WTC11 (cell line): ENCODE results near the gene PLP2. TPM values are rescaled to one million over a fixed set of nuclear protein-coding genes. Genes with fewer than 3 reads are reported as not detected.
A peak's percentile ranks its signal among the peaks of the same experiment; 100 is the strongest.

Source experiments
- ATAC-seq: fragments of 200-7000 bp; cut with Tn5 transposase; 2 replicates; pipeline ENCODE4 v1.10.0; 2021; ENCODE audit warnings: mild to moderate bottlenecking, moderate library complexity
- CTCF ChIA-PET: fragments of 300-600 bp; sonication (Branson Sonifier 250); formaldehyde crosslinking; loops from one replicate; lab custom pipeline; 2021; ENCODE audit warnings: antibody characterized with exemption; lab: Charles Lee
- POLR2A ChIA-PET: fragments of 350-600 bp; sonication (Branson Sonifier 250); formaldehyde crosslinking; loops from one replicate; lab custom pipeline; 2021; ENCODE audit warnings: antibody characterized with exemption; lab: Charles Lee
- DNase-seq: peaks from one replicate; pipeline ENCODE4 v3.0.0; 2021; ENCODE audit warnings: low spot score
- H3K27ac Mint-ChIP-seq: 2 replicates; pipeline ENCODE4 v1.8.0; 2021; ENCODE audit warnings: mixed read lengths
- H3K27me3 Mint-ChIP-seq: 2 replicates; pipeline ENCODE4 v1.8.0; 2021; ENCODE audit warnings: low read depth, mild to moderate bottlenecking, moderate library complexity, mixed read lengths
- H3K36me3 Mint-ChIP-seq: 2 replicates; pipeline ENCODE4 v1.8.0; 2021; ENCODE audit warnings: mixed read lengths
- H3K4me1 Mint-ChIP-seq: 2 replicates; pipeline ENCODE4 v1.8.0; 2022; ENCODE audit warnings: mixed read lengths
- H3K4me3 Mint-ChIP-seq: 2 replicates; pipeline ENCODE4 v1.8.0; 2021; ENCODE audit warnings: mild to moderate bottlenecking, moderate library complexity, mixed read lengths
- H3K9me3 Mint-ChIP-seq: 2 replicates; pipeline ENCODE4 v1.8.0; 2021; ENCODE audit warnings: mixed read lengths
- CREB1 ChIP-seq: sonication (generic); formaldehyde crosslinking; IDR thresholded peaks from 2 replicates; pipeline ENCODE4 v1.8.0; 2023; ENCODE audit warnings: mild to moderate bottlenecking, missing genetic modification reagents
- CREM ChIP-seq: sonication (generic); formaldehyde crosslinking; IDR thresholded peaks from 2 replicates; pipeline ENCODE4 v1.8.1; 2022; ENCODE audit warnings: mild to moderate bottlenecking, missing genetic modification reagents, moderate library complexity
- ETV6 ChIP-seq: sonication (generic); formaldehyde crosslinking; IDR thresholded peaks from 2 replicates; pipeline ENCODE4 v1.8.1; 2022; ENCODE audit warnings: mild to moderate bottlenecking, missing genetic modification reagents
- GTF2I ChIP-seq: fragments of 250-450 bp; sonication (Bioruptor Pico); conservative IDR thresholded peaks from 2 replicates; pipeline ENCODE4 v1.4.0; 2021; ENCODE audit warnings: mild to moderate bottlenecking
- NFYB ChIP-seq: sonication (generic); formaldehyde crosslinking; conservative IDR thresholded peaks from 2 replicates; pipeline ENCODE4 v1.8.0; 2022; ENCODE audit warnings: low read depth, missing genetic modification reagents
- SMAD4 ChIP-seq: sonication (generic); formaldehyde crosslinking; IDR thresholded peaks from 2 replicates; pipeline ENCODE4 v1.8.0; 2022; ENCODE audit warnings: mild to moderate bottlenecking, missing genetic modification reagents
- SOX15 ChIP-seq: fragments of 250-450 bp; sonication (Bioruptor Pico); IDR thresholded peaks from 2 replicates; pipeline ENCODE4 v1.9.0; 2021; ENCODE audit warnings: mild to moderate bottlenecking
- ZBTB21 ChIP-seq: sonication (generic); formaldehyde crosslinking; IDR thresholded peaks from 2 replicates; pipeline ENCODE4 v1.8.1; 2023; ENCODE audit warnings: mild to moderate bottlenecking, missing genetic modification reagents, borderline replicate concordance
- ZNF138 ChIP-seq: sonication (generic); formaldehyde crosslinking; conservative IDR thresholded peaks from 2 replicates; pipeline ENCODE4 v1.8.1; 2022; ENCODE audit warnings: mild to moderate bottlenecking, moderate library complexity, missing genetic modification reagents
- ZNF219 ChIP-seq: sonication (generic); formaldehyde crosslinking; IDR thresholded peaks from 2 replicates; pipeline ENCODE4 v1.8.0; 2023; ENCODE audit warnings: missing genetic modification reagents, mild to moderate bottlenecking, borderline replicate concordance
- ZNF263 ChIP-seq: sonication (generic); formaldehyde crosslinking; IDR thresholded peaks from 2 replicates; pipeline ENCODE4 v1.8.1; 2022; ENCODE audit warnings: low read depth, mild to moderate bottlenecking, moderate library complexity, missing genetic modification reagents
- ZNF317 ChIP-seq: sonication (generic); formaldehyde crosslinking; IDR thresholded peaks from 2 replicates; pipeline ENCODE4 v1.8.1; 2023; ENCODE audit warnings: low read depth, mild to moderate bottlenecking, moderate library complexity, missing genetic modification reagents, borderline replicate concordance
- total RNA-seq: library from RNA; stranded (reverse); gene quantifications from 3 replicates; pipeline ENCODE4 v1.2.3, GENCODE V29; 2021
- TF ChIP-seq, protein P1 (sequence below): sonication (generic); formaldehyde crosslinking; IDR thresholded peaks from 2 replicates; pipeline ENCODE4 v1.8.1; 2022; ENCODE audit warnings: mild to moderate bottlenecking, moderate library complexity, missing genetic modification reagents
- TF ChIP-seq, protein P2 (sequence below): sonication (generic); formaldehyde crosslinking; IDR thresholded peaks from 2 replicates; pipeline ENCODE4 v1.8.0; 2022; ENCODE audit warnings: mild to moderate bottlenecking, missing genetic modification reagents
- TF ChIP-seq, protein P3 (sequence below): sonication (generic); formaldehyde crosslinking; IDR thresholded peaks from 2 replicates; pipeline ENCODE4 v1.8.0; 2023; ENCODE audit warnings: mild to moderate bottlenecking, missing genetic modification reagents
- TF ChIP-seq, protein P4 (sequence below): sonication (generic); formaldehyde crosslinking; IDR thresholded peaks from 2 replicates; pipeline ENCODE4 v1.8.1; 2022; ENCODE audit warnings: low read depth, mild to moderate bottlenecking, moderate library complexity, missing genetic modification reagents, borderline replicate concordance
- TF ChIP-seq, protein P5 (sequence below): sonication (generic); formaldehyde crosslinking; conservative IDR thresholded peaks from 2 replicates; pipeline ENCODE4 v1.8.1; 2023; ENCODE audit warnings: mild to moderate bottlenecking, low read depth, missing genetic modification reagents, moderate library complexity
- TF ChIP-seq, protein P6 (sequence below): sonication (generic); formaldehyde crosslinking; IDR thresholded peaks from 2 replicates; pipeline ENCODE4 v1.8.1; 2022; ENCODE audit warnings: missing genetic modification reagents, borderline replicate concordance
- TF ChIP-seq, protein P7 (sequence below): sonication (generic); formaldehyde crosslinking; IDR thresholded peaks from 2 replicates; pipeline ENCODE4 v1.8.1; 2023; ENCODE audit warnings: mild to moderate bottlenecking, moderate library complexity, missing genetic modification reagents

The PLP2 gene
- total RNA-seq, 1 experiment from 2014 or later, result 12.4 TPM

DNA sequence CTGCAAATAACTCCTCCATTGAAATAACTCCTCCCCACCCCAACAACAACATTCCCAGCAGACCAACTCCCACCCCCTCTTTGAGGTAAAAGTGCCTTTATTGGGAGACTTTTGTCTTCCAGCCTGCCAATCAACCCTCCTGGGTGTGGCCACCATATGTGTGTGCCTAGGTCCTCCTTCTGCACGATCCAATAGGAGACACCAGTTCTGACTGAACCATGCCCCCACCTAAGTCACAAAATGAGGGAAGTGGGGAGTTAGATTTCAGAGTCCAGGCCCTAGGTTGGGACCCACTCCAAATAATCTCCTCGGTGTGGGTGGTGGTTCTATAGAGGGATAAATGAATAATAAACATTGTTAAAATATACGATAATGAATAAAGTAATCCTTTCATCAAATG, 3.0 kb downstream of the PLP2 start (continued):
- TF ChIP-seq, protein P1, sequence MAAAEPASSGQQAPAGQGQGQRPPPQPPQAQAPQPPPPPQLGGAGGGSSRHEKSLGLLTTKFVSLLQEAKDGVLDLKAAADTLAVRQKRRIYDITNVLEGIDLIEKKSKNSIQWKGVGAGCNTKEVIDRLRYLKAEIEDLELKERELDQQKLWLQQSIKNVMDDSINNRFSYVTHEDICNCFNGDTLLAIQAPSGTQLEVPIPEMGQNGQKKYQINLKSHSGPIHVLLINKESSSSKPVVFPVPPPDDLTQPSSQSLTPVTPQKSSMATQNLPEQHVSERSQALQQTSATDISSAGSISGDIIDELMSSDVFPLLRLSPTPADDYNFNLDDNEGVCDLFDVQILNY (CRISPR knock-in tag), result no peak
- TF ChIP-seq, protein P2, sequence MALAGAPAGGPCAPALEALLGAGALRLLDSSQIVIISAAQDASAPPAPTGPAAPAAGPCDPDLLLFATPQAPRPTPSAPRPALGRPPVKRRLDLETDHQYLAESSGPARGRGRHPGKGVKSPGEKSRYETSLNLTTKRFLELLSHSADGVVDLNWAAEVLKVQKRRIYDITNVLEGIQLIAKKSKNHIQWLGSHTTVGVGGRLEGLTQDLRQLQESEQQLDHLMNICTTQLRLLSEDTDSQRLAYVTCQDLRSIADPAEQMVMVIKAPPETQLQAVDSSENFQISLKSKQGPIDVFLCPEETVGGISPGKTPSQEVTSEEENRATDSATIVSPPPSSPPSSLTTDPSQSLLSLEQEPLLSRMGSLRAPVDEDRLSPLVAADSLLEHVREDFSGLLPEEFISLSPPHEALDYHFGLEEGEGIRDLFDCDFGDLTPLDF (CRISPR knock-in tag), result no peak
- TF ChIP-seq, all 79 proteins: peak for 0

DNA sequence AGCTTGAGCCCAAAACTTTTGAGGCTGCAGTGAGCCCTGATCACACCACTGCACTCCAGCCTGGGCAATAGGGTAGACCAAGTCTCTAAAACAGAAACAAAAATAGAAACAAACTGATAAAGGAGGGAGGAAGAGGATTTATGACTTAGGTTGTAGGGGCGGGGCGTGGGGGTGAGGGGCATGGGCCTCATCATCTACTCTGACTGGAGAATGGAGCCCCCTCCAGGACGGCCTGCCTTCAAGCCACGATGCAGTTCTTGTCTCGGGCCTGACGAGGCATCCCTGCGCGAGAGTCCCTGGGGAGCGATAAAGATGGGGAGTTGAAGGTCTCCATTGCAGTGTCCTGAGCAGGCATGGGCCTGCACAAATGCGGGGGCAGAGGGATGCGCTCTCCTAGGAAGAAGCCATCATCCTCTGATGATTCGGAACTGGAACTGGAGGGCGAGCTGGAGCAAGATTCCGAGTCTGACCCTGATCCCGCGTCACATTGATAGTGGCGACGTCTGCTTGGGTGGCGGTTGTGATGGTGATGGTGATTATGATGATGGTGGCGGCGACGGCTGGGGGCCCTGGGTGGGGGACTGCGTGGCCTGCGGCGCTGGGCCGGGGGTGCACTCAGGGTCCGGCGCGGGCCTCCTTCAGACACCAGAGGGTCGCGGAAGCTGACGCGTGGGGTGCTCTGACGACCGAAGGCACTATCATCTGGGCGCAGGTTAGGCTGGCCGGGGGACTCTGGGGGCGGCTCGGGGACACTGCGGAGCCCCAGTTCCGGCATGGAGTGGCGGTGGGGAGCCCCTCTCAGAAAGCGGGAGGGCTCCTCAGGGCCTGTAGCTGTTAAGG, 4.0 kb downstream of the PLP2 start:
- peak overlapping the region; percentile 41; the same call in 1 of the 2 replicates for H3K27ac Mint-ChIP-seq
- DNase-seq, result no peak
- ATAC-seq, result no peak
- TF ChIP-seq ZBTB21 (CRISPR knock-in tag) (no peak), ZNF138 (CRISPR knock-in tag) (no peak), ZNF263 (CRISPR knock-in tag) (no peak), SOX15 (no peak), NFYB (CRISPR knock-in tag) (no peak), GTF2I (no peak), ZNF219 (CRISPR knock-in tag) (no peak), ZNF317 (no peak), ETV6 (CRISPR knock-in tag) (no peak), CREM (CRISPR knock-in tag) (no peak), SMAD4 (CRISPR knock-in tag) (no peak), CREB1 (CRISPR knock-in tag) (no peak)
- TF ChIP-seq, protein P3, sequence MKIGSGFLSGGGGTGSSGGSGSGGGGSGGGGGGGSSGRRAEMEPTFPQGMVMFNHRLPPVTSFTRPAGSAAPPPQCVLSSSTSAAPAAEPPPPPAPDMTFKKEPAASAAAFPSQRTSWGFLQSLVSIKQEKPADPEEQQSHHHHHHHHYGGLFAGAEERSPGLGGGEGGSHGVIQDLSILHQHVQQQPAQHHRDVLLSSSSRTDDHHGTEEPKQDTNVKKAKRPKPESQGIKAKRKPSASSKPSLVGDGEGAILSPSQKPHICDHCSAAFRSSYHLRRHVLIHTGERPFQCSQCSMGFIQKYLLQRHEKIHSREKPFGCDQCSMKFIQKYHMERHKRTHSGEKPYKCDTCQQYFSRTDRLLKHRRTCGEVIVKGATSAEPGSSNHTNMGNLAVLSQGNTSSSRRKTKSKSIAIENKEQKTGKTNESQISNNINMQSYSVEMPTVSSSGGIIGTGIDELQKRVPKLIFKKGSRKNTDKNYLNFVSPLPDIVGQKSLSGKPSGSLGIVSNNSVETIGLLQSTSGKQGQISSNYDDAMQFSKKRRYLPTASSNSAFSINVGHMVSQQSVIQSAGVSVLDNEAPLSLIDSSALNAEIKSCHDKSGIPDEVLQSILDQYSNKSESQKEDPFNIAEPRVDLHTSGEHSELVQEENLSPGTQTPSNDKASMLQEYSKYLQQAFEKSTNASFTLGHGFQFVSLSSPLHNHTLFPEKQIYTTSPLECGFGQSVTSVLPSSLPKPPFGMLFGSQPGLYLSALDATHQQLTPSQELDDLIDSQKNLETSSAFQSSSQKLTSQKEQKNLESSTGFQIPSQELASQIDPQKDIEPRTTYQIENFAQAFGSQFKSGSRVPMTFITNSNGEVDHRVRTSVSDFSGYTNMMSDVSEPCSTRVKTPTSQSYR (CRISPR knock-in tag), result no peak
- TF ChIP-seq, protein P4, sequence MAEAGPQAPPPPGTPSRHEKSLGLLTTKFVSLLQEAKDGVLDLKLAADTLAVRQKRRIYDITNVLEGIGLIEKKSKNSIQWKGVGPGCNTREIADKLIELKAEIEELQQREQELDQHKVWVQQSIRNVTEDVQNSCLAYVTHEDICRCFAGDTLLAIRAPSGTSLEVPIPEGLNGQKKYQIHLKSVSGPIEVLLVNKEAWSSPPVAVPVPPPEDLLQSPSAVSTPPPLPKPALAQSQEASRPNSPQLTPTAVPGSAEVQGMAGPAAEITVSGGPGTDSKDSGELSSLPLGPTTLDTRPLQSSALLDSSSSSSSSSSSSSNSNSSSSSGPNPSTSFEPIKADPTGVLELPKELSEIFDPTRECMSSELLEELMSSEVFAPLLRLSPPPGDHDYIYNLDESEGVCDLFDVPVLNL (CRISPR knock-in tag), result no peak
- TF ChIP-seq, protein P5, sequence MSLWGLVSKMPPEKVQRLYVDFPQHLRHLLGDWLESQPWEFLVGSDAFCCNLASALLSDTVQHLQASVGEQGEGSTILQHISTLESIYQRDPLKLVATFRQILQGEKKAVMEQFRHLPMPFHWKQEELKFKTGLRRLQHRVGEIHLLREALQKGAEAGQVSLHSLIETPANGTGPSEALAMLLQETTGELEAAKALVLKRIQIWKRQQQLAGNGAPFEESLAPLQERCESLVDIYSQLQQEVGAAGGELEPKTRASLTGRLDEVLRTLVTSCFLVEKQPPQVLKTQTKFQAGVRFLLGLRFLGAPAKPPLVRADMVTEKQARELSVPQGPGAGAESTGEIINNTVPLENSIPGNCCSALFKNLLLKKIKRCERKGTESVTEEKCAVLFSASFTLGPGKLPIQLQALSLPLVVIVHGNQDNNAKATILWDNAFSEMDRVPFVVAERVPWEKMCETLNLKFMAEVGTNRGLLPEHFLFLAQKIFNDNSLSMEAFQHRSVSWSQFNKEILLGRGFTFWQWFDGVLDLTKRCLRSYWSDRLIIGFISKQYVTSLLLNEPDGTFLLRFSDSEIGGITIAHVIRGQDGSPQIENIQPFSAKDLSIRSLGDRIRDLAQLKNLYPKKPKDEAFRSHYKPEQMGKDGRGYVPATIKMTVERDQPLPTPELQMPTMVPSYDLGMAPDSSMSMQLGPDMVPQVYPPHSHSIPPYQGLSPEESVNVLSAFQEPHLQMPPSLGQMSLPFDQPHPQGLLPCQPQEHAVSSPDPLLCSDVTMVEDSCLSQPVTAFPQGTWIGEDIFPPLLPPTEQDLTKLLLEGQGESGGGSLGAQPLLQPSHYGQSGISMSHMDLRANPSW (CRISPR knock-in tag), result no peak
- TF ChIP-seq, protein P6, sequence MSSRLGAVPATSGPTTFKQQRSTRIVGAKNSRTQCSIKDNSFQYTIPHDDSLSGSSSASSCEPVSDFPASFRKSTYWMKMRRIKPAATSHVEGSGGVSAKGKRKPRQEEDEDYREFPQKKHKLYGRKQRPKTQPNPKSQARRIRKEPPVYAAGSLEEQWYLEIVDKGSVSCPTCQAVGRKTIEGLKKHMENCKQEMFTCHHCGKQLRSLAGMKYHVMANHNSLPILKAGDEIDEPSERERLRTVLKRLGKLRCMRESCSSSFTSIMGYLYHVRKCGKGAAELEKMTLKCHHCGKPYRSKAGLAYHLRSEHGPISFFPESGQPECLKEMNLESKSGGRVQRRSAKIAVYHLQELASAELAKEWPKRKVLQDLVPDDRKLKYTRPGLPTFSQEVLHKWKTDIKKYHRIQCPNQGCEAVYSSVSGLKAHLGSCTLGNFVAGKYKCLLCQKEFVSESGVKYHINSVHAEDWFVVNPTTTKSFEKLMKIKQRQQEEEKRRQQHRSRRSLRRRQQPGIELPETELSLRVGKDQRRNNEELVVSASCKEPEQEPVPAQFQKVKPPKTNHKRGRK (CRISPR knock-in tag), result no peak
- TF ChIP-seq, protein P7, sequence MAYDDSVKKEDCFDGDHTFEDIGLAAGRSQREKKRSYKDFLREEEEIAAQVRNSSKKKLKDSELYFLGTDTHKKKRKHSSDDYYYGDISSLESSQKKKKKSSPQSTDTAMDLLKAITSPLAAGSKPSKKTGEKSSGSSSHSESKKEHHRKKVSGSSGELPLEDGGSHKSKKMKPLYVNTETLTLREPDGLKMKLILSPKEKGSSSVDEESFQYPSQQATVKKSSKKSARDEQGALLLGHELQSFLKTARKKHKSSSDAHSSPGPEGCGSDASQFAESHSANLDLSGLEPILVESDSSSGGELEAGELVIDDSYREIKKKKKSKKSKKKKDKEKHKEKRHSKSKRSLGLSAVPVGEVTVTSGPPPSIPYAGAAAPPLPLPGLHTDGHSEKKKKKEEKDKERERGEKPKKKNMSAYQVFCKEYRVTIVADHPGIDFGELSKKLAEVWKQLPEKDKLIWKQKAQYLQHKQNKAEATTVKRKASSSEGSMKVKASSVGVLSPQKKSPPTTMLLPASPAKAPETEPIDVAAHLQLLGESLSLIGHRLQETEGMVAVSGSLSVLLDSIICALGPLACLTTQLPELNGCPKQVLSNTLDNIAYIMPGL (CRISPR knock-in tag), result no peak
- TF ChIP-seq, all 79 proteins: peak for 0
- CTCF ChIA-PET, result interaction anchor here (1.3 kb wide), 1 partner anchor 12 kb away, joined by 3 read pairs; no protein-coding TSS in a partner anchor
- H3K27me3 Mint-ChIP-seq, result peaks cover 24% of the 10 kb centered on the region
- H3K36me3 Mint-ChIP-seq, result peaks cover 27% of the 10 kb centered on the region
- H3K4me3 Mint-ChIP-seq, result no peak overlapping the region
- peaks cover 18% of the 10 kb centered on the region for H3K4me1 Mint-ChIP-seq
- POLR2A ChIA-PET, result no interaction called here
- no peaks in the 10 kb centered on the region for H3K9me3 Mint-ChIP-seq
